GM12878 (cell line): ENCODE data around the gene SHC2. TPM values are rescaled to one million over a fixed set of nuclear protein-coding genes. Genes with fewer than 3 reads are reported as not detected.

Experiments
- ATAC-seq: fragments of 200-7000 bp; cut with Tn5 transposase; 3 replicates; pipeline ENCODE4 v1.9.1; 2020; ENCODE audit warnings: mild to moderate bottlenecking, moderate library complexity
- BruUV-seq: library from RNA; stranded (reverse); fragments of 400-500 nt; replicated peaks from 2 replicates; lab custom pipeline; 2021; lab: Mats Ljungman, UMichigan
- CTCF ChIA-PET: fragments of 300-600 bp; sonication (Branson Sonifier 250); formaldehyde crosslinking; extraction: SDS; loops from one replicate; lab custom pipeline; 2021; ENCODE audit warnings: inconsistent platforms; lab: Yijun Ruan, JAX
- POLR2A ChIA-PET: fragments of 350-600 bp; formaldehyde crosslinking; extraction: SDS; loops from one replicate; lab custom pipeline; 2021; ENCODE audit warnings: inconsistent platforms; lab: Charles Lee
- RAD21 ChIA-PET: fragments of 300-600 bp; sonication (Branson Sonifier 250); formaldehyde crosslinking; loops from one replicate; lab custom pipeline; 2023; ENCODE audit warnings: antibody characterized with exemption; ENCODE audit not compliant: unreplicated experiment; lab: Charles Lee
- SMC1A ChIA-PET: fragments of 300-600 bp; sonication (Branson Sonifier 250); formaldehyde crosslinking; loops from one replicate; lab custom pipeline; 2023; ENCODE audit not compliant: unreplicated experiment, uncharacterized antibody; lab: Charles Lee
- DNase-seq: peaks from one replicate; pipeline ENCODE4 v3.0.0-alpha.2; 2011; ENCODE audit warnings: low read depth, low spot score
- FAIRE-seq: peaks from 3 replicates; lab custom pipeline; 2011; peaks lifted over from hg19 to GRCh38; lab: Jason Lieb, UNC
- H2AFZ ChIP-seq: 2 replicates; pipeline ENCODE4 v1.6.0; 2011; ENCODE audit warnings: low read depth, low read length, control low read depth; ENCODE audit not compliant: control insufficient read depth
- H3K27ac ChIP-seq: 2 replicates; pipeline ENCODE4 v1.5.1; 2011; ENCODE audit warnings: control low read depth; ENCODE audit not compliant: control insufficient read depth, insufficient read depth
- H3K27me3 ChIP-seq, 2 experiments: replicated peaks in 1 of 2; 2 replicates each; pipeline versions ENCODE4 v1.6.0 to v1.6.1; 2011; ENCODE audit warnings: low read length in 1 of 2; ENCODE audit not compliant: control insufficient read depth in 2 of 2, insufficient read depth in 2 of 2
- H3K36me3 ChIP-seq, 2 experiments: 2 replicates each; pipeline ENCODE4 v1.5.1; 2011; ENCODE audit warnings: low read length in 1 of 2; ENCODE audit not compliant: control insufficient read depth in 2 of 2, insufficient read depth in 2 of 2
- H3K4me1 ChIP-seq: 2 replicates; pipeline ENCODE4 v1.6.1; 2011; ENCODE audit warnings: mild to moderate bottlenecking, low read length, moderate library complexity, mixed read lengths; ENCODE audit not compliant: control insufficient read depth, insufficient read depth
- H3K4me2 ChIP-seq: 2 replicates; pipeline ENCODE4 v1.6.0; 2011; ENCODE audit warnings: control low read depth; ENCODE audit not compliant: control insufficient read depth, insufficient read depth
- H3K4me3 ChIP-seq: fragments of 200-600 bp; sonication (generic); 2 replicates; pipeline ENCODE4 v1.5.1; 2016
- H3K79me2 ChIP-seq: 2 replicates; pipeline ENCODE4 v1.6.0; 2011; ENCODE audit warnings: low read length; ENCODE audit not compliant: control insufficient read depth, insufficient read depth
- H3K9ac ChIP-seq: 2 replicates; pipeline ENCODE4 v1.8.0; 2011; ENCODE audit warnings: low read length, control low read depth, mixed read lengths; ENCODE audit not compliant: control insufficient read depth, insufficient read depth
- H3K9me3 ChIP-seq: replicated peaks from 3 replicates; pipeline ENCODE4 v1.5.1; 2011; ENCODE audit warnings: mild to moderate bottlenecking, low read length; ENCODE audit not compliant: control insufficient read depth, insufficient read depth
- H4K20me1 ChIP-seq: 2 replicates; pipeline ENCODE4 v1.6.0; 2011; ENCODE audit not compliant: control insufficient read depth, insufficient read depth
- BCL11A ChIP-seq: IDR thresholded peaks from 2 replicates; pipeline ENCODE4 v1.6.1; 2011; ENCODE audit warnings: low read depth, low read length
- BHLHE40 ChIP-seq, 2 experiments: fragments of 450-650 bp in 1 of 2; IDR thresholded peaks; 2 replicates each; pipeline ENCODE4 v1.6.1; 2011 to 2017; ENCODE audit warnings: low read depth in 2 of 2, borderline replicate concordance in 1 of 2, improper control_type of control experiment in 1 of 2, low read length in 1 of 2, mild to moderate bottlenecking in 1 of 2
- CEBPB ChIP-seq, 2 experiments: fragments of 150-350 bp in 1 of 2; IDR thresholded peaks; 2 replicates each; pipeline ENCODE4 v1.6.1; 2012 to 2014; ENCODE audit warnings: low read depth in 2 of 2, low read length in 2 of 2, borderline replicate concordance in 1 of 2, inconsistent platforms in 1 of 2
- CREB1 ChIP-seq: IDR thresholded peaks from 2 replicates; pipeline ENCODE4 v1.6.1; 2012; ENCODE audit warnings: low read depth, mild to moderate bottlenecking, inconsistent platforms
- ETV6 ChIP-seq, 2 experiments: fragments of 450-650 bp in 1 of 2; IDR thresholded peaks in 1 of 2; conservative IDR thresholded peaks in 1 of 2; 2 replicates each; pipeline ENCODE4 v1.6.1; 2014; ENCODE audit warnings: antibody characterized with exemption in 1 of 2, borderline replicate concordance in 1 of 2, low read depth in 1 of 2, mild to moderate bottlenecking in 1 of 2, moderate library complexity in 1 of 2
- MYC ChIP-seq: IDR thresholded peaks from 2 replicates; pipeline ENCODE4 v1.6.1; 2011; ENCODE audit warnings: mild to moderate bottlenecking, low read length, moderate library complexity, inconsistent platforms; ENCODE audit not compliant: insufficient read depth, insufficient replicate concordance, insufficient read length, severe bottlenecking
- NBN ChIP-seq: fragments of 450-650 bp; IDR thresholded peaks from 2 replicates; pipeline ENCODE4 v1.6.1; 2016
- PAX5 ChIP-seq: IDR thresholded peaks from 2 replicates; pipeline ENCODE4 v1.6.1; 2011; ENCODE audit warnings: low read depth, low read length, borderline replicate concordance
- RAD21 ChIP-seq: IDR thresholded peaks from 2 replicates; pipeline ENCODE4 v1.6.1; 2011; ENCODE audit warnings: mild to moderate bottlenecking, low read depth, low read length, moderate library complexity; ENCODE audit not compliant: insufficient read depth
- SREBF2 ChIP-seq: IDR thresholded peaks from 2 replicates; pipeline ENCODE4 v1.6.1; 2012; ENCODE audit warnings: mild to moderate bottlenecking, low read length
- SRF ChIP-seq, 2 experiments: IDR thresholded peaks; 2 replicates each; pipeline ENCODE4 v1.6.1; 2011; ENCODE audit warnings: low read depth in 2 of 2, low read length in 2 of 2, mild to moderate bottlenecking in 1 of 2, moderate library complexity in 1 of 2
- WRNIP1 ChIP-seq: IDR thresholded peaks from 2 replicates; pipeline ENCODE4 v1.6.1; 2011; ENCODE audit warnings: low read depth, low read length, improper control_type of control experiment, borderline replicate concordance
- ZNF687 ChIP-seq: fragments of 450-650 bp; IDR thresholded peaks from 2 replicates; pipeline ENCODE4 v1.6.1; 2017; ENCODE audit warnings: mild to moderate bottlenecking, moderate library complexity
- WGBS: methylation state at CpG from one replicate; pipeline ENCODE4 v1.1.6; 2016; ENCODE audit warnings: low lambda C conversion rate; ENCODE audit not compliant: insufficient replicate concordance, insufficient coverage; ENCODE audit errors: missing lambda C conversion rate; 5-methylcytosine and 5-hydroxymethylcytosine counted together
- in situ Hi-C: fragments of 300-500 bp; cut with MboI; formaldehyde crosslinking; loops from 9 replicates; pipeline ENCODE4 v1.14.3; 2018; ENCODE audit warnings: mixed read lengths
- intact Hi-C: fragments of 100-400 bp; cut with micrococcal nuclease; formaldehyde crosslinking; loops from one replicate; pipeline ENCODE4 v1.14.2; 2022; ENCODE audit not compliant: unreplicated experiment
- polyA plus RNA-seq, 11 experiments: library from polyadenylated mRNA; depleted of rRNA in 4 of 11; unstranded in 6 of 11; stranded (reverse) in 5 of 11; fragments of >200 nt; fragmentation: Nextera tagmentation in 4 of 11; fragmentation: Illumina TruSeq in 1 of 11; extraction: Ambion mirVana in 4 of 11; extraction: Trizol in 1 of 11; gene quantifications; 1 replicate in 1 of 11; 2 replicates in 10 of 11; pipeline versions ENCODE4 v1.2.1 to v1.2.3, GENCODE V29; 2011 to 2016; ENCODE audit warnings: inconsistent platforms in 2 of 11, missing spikeins in 2 of 11, low read depth in 1 of 11
- total RNA-seq, 4 experiments: library from RNA; depleted of rRNA in 3 of 4; stranded (reverse); fragments of >200 nt in 3 of 4; fragmentation: Illumina TruSeq in 1 of 4; extraction: Trizol in 1 of 4; gene quantifications; 2 replicates each; pipeline versions ENCODE4 v1.2.1 to v1.2.3, GENCODE V29; 2013 to 2021
- TF ChIP-seq, protein P1 (sequence below): IDR thresholded peaks from 2 replicates; pipeline ENCODE4 v1.6.1; 2012; ENCODE audit warnings: low read depth, low read length, improper control_type of control experiment
- TF ChIP-seq, protein P2 (sequence below): IDR thresholded peaks from 2 replicates; pipeline ENCODE4 v1.6.1; 2011; ENCODE audit warnings: mild to moderate bottlenecking, low read depth, low read length, moderate library complexity; ENCODE audit not compliant: insufficient replicate concordance

The SHC2 gene
- total and polyA plus RNA-seq, 10 of the 15 experiments (the other 5 are each of a cell fraction or from before 2014, with no cell fraction given): 0.08 TPM; not detected in 9

DNA sequence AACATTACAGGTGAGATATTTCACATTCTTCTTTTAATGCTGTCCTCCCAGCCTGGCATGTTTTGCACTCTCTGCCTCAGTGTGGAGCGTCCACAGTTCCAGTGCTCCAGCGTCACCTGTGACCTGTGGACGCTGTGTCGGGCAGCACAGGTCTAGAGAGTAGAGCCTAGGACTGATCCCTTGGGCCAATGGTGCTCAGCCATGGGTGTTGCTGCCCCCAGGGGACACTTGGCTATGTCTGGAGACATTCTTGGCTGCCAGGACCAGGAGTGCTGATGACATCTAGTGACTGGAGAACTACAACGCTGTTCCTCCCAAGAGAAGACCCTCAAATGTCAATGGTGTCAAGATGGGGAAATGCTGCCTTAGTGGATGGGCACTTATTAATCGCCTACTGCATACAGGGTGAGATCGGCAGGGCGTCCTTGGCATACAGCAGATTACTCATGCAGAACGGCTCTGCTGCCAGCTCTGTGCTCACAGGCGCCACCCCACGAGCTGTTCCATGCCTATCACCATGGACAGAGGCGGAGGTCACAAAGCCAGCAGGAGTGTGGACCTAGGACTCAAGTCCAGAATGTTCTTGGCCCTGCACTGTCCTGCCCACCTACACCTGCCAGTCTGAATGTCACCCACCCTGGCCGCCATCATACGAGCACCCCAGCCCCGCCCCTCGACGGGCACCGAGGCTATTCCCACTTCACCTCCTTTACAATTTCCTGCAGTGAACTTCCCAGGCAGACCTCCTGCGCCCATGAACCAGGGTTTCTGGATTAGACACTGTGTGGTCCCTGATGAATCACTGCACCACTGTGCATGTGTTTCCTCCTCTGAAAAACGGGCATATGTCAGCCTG, 21.6 kb upstream of the SHC2 start:
- no peaks in the 10 kb centered on the region for H3K4me1 ChIP-seq
- H3K9ac ChIP-seq: no peak overlapping the region
- no peak overlapping the region for H3K27ac ChIP-seq
- no peaks in the 10 kb centered on the region for H3K79me2 ChIP-seq
- DNase-seq (no peak), FAIRE-seq (no peak), ATAC-seq (no peak)
- ChIA-PET RAD21 (no interaction called here), POLR2A (no interaction called here), SMC1A (no interaction called here), CTCF (interaction anchor here (0.6 kb wide), 1 partner anchor 188 kb away, joined by 3 read pairs; no protein-coding TSS in a partner anchor)
- H3K27me3 ChIP-seq: no peaks in the 10 kb centered on the region
- H4K20me1 ChIP-seq: no peaks in the 10 kb centered on the region
- no peak overlapping the region for H3K4me2 ChIP-seq
- H3K9me3 ChIP-seq: no peaks in the 10 kb centered on the region; the same call in 2 of the 3 replicates
- intact Hi-C loops (no loop called here), in situ Hi-C loops (no loop called here)
- 51% methylated on average over 20 of the region's 20 CpGs for WGBS
- no TSS peak for BruUV-seq
- no peaks in the 10 kb centered on the region for H3K36me3 ChIP-seq
- no peak overlapping the region for H3K4me3 ChIP-seq
- no peak overlapping the region for H2AFZ ChIP-seq
- no peak for TF ChIP-seq BHLHE40 (IDR thresholded peaks at IDR 0.05; ENCODE audit: borderline replicate concordance in 1 of 2, low read depth in 2 of 2, low read length in 1 of 2)
- no peak for TF ChIP-seq NBN
- TF ChIP-seq RAD21: no peak
- TF ChIP-seq, protein P1, sequence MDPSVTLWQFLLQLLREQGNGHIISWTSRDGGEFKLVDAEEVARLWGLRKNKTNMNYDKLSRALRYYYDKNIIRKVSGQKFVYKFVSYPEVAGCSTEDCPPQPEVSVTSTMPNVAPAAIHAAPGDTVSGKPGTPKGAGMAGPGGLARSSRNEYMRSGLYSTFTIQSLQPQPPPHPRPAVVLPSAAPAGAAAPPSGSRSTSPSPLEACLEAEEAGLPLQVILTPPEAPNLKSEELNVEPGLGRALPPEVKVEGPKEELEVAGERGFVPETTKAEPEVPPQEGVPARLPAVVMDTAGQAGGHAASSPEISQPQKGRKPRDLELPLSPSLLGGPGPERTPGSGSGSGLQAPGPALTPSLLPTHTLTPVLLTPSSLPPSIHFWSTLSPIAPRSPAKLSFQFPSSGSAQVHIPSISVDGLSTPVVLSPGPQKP: no peak
- no peak for TF ChIP-seq CEBPB (IDR thresholded peaks at IDR 0.05; ENCODE audit: borderline replicate concordance in 1 of 2, low read depth in 2 of 2, low read length in 2 of 2)
- TF ChIP-seq SRF (IDR thresholded peaks at IDR 0.05; ENCODE audit: low read depth in 2 of 2, low read length in 2 of 2): no peak
- TF ChIP-seq SREBF2: no peak
- no peak for TF ChIP-seq WRNIP1
- TF ChIP-seq MYC: no peak
- no peak for TF ChIP-seq BCL11A
- TF ChIP-seq CREB1: no peak
- TF ChIP-seq, protein P2, sequence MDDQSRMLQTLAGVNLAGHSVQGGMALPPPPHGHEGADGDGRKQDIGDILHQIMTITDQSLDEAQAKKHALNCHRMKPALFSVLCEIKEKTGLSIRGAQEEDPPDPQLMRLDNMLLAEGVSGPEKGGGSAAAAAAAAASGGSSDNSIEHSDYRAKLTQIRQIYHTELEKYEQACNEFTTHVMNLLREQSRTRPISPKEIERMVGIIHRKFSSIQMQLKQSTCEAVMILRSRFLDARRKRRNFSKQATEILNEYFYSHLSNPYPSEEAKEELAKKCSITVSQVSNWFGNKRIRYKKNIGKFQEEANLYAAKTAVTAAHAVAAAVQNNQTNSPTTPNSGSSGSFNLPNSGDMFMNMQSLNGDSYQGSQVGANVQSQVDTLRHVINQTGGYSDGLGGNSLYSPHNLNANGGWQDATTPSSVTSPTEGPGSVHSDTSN: no peak
- no peak for TF ChIP-seq ZNF687
- no peak for TF ChIP-seq ETV6 (conservative IDR thresholded peaks at IDR 0.05 in 1 of 2, IDR thresholded peaks at IDR 0.05 in 1 of 2; ENCODE audit: borderline replicate concordance in 1 of 2, low read depth in 1 of 2)
- no peak for TF ChIP-seq PAX5
